Measurements from ENCODE around the gene RNF26. TPM values are rescaled to one million over a fixed set of nuclear protein-coding genes. Genes with fewer than 3 reads are reported as not detected.

The RNF26 gene
- total RNA-seq, 1 donor from 2014 or later, result 17.8 TPM

- H3K4me3 ChIP-seq (ENCODE audit: low read depth, low read length), result peak within 1 kb of the TSS; percentile 75
- no peak for DNase-seq (ENCODE audit: low read depth)
- TF ChIP-seq CTCF (IDR thresholded peaks at IDR 0.05; ENCODE audit: insufficient read depth, low read length, poor library complexity, severe bottlenecking), result no peak
Observed at GRCh38 chr11:119316729-119317591, 17.4 kb upstream of the RNF26 start, which contains the start of gene MCAM. Gene MCAM, minus strand, starts transcription at chr11:119317130. Its CDS starts 29 bp downstream, at chr11:119317101.

GRCh38 chr11:119317592-119318239, 16.6 kb upstream of the RNF26 start:
- Histone ChIP-seq H3K36me3 (ENCODE audit: control insufficient read depth, insufficient read depth, low read length) (no peaks in the 10 kb centered on the region), H3K4me3 (ENCODE audit: low read depth, low read length) (no peak overlapping the region), H3K27me3 (ENCODE audit: control insufficient read depth, insufficient read depth, low read length) (no peaks in the 10 kb centered on the region)
- no peak for TF ChIP-seq CTCF (IDR thresholded peaks at IDR 0.05; ENCODE audit: insufficient read depth, low read length, poor library complexity, severe bottlenecking)
- no peak for DNase-seq (ENCODE audit: low read depth)

More at GRCh38 chr11:119316729-119317591, 17.4 kb upstream of the RNF26 start, which contains the start of gene MCAM:
- Histone ChIP-seq H3K27me3 (ENCODE audit: control insufficient read depth, insufficient read depth, low read length) (no peaks in the 10 kb centered on the region), H3K36me3 (ENCODE audit: control insufficient read depth, insufficient read depth, low read length) (no peaks in the 10 kb centered on the region)

- DNase-seq (ENCODE audit: low read depth), result peak; percentile 58
- TF ChIP-seq CTCF (IDR thresholded peaks at IDR 0.05; ENCODE audit: insufficient read depth, low read length, poor library complexity, severe bottlenecking), result no peak
- H3K4me3 ChIP-seq (ENCODE audit: low read depth, low read length), result no peak overlapping the region
- H3K36me3 ChIP-seq (ENCODE audit: control insufficient read depth, insufficient read depth, low read length), result no peaks in the 10 kb centered on the region
- no peaks in the 10 kb centered on the region for H3K27me3 ChIP-seq (ENCODE audit: control insufficient read depth, insufficient read depth, low read length)
Observed at GRCh38 chr11:119318240-119319135, 15.8 kb upstream of the RNF26 start.

GRCh38 chr11:119319136-119319699, 15.1 kb upstream of the RNF26 start:
- Histone ChIP-seq H3K27me3 (ENCODE audit: control insufficient read depth, insufficient read depth, low read length) (no peaks in the 10 kb centered on the region), H3K4me3 (ENCODE audit: low read depth, low read length) (no peak overlapping the region), H3K36me3 (ENCODE audit: control insufficient read depth, insufficient read depth, low read length) (no peaks in the 10 kb centered on the region)
- no peak for TF ChIP-seq CTCF (IDR thresholded peaks at IDR 0.05; ENCODE audit: insufficient read depth, low read length, poor library complexity, severe bottlenecking)
- DNase-seq (ENCODE audit: low read depth), result no peak

GRCh38 chr11:119319700-119320239, 14.6 kb upstream of the RNF26 start:
- Histone ChIP-seq H3K36me3 (ENCODE audit: control insufficient read depth, insufficient read depth, low read length) (no peaks in the 10 kb centered on the region), H3K27me3 (ENCODE audit: control insufficient read depth, insufficient read depth, low read length) (no peaks in the 10 kb centered on the region), H3K4me3 (ENCODE audit: low read depth, low read length) (no peak overlapping the region)
- no peak for TF ChIP-seq CTCF (IDR thresholded peaks at IDR 0.05; ENCODE audit: insufficient read depth, low read length, poor library complexity, severe bottlenecking)
- DNase-seq (ENCODE audit: low read depth), result no peak

Measured in kidney epithelial cell (primary cell).